Left ventricle myocardium inferior (tissue), 1 donor: ENCODE measurements around the gene PPP1R9B. TPM values are rescaled to one million over a fixed set of nuclear protein-coding genes. Genes with fewer than 3 reads are reported as not detected.

Experiments used
- DNase-seq: peaks from one replicate; pipeline ENCODE4 v3.0.0-alpha.2; 2020
- H3K27ac ChIP-seq: fragments of 200-600 bp; replicated peaks from 2 replicates; pipeline ENCODE4 v1.8.0; 2021
- H3K27me3 ChIP-seq: fragments of 200-600 bp; 2 replicates; pipeline ENCODE4 v1.8.0; 2021; ENCODE audit warnings: low read depth
- H3K36me3 ChIP-seq: fragments of 200-600 bp; 2 replicates; pipeline ENCODE4 v1.8.0; 2021
- H3K4me1 ChIP-seq: fragments of 200-600 bp; 2 replicates; pipeline ENCODE4 v1.8.0; 2021
- H3K4me3 ChIP-seq: fragments of 200-600 bp; 2 replicates; pipeline ENCODE4 v1.8.0; 2021; ENCODE audit warnings: mild to moderate bottlenecking, moderate library complexity
- H3K9me3 ChIP-seq: fragments of 200-600 bp; replicated peaks from 2 replicates; pipeline ENCODE4 v1.8.0; 2021
- CTCF ChIP-seq: fragments of 200-600 bp; IDR thresholded peaks from 2 replicates; pipeline ENCODE4 v1.8.0; 2021; ENCODE audit warnings: antibody characterized with exemption, mild to moderate bottlenecking, borderline replicate concordance
- intact Hi-C: fragments of 100-400 bp; cut with micrococcal nuclease; formaldehyde crosslinking; loops from one replicate; pipeline ENCODE4 v1.11.0; 2022
- total RNA-seq: library from RNA; stranded (reverse); fragmentation: NEBNext Ultra II Directional; extraction: Animal tissue kit (Norgen Biotek cat#: 25700); gene quantifications from one replicate; pipeline ENCODE4 v1.2.1, GENCODE V29; 2021
- donor health status: DM: no; HTN: yes; CAD: no; lungs with severe emphysema.

The PPP1R9B gene
- total RNA-seq, 1 donor from 2014 or later, result 33.0 TPM

GRCh38 chr17:50168319-50168718 lies 17.8 kb upstream of the PPP1R9B start:
- H3K4me3 ChIP-seq, result peak overlapping the region; percentile 69
- intact Hi-C loops, result loop anchor here (10.0 kb wide), 1 partner anchor 74 kb away; the partner anchor contains the start of gene PDK2
- H3K27ac ChIP-seq, result peak overlapping the region; percentile 52
- no peaks in the 10 kb centered on the region for H3K9me3 ChIP-seq
- H3K4me1 ChIP-seq, result peaks cover 82% of the 10 kb centered on the region
- TF ChIP-seq CTCF, result no peak
- no peak for DNase-seq
- no peaks in the 10 kb centered on the region for H3K36me3 ChIP-seq
- no peaks in the 10 kb centered on the region for H3K27me3 ChIP-seq

DNA sequence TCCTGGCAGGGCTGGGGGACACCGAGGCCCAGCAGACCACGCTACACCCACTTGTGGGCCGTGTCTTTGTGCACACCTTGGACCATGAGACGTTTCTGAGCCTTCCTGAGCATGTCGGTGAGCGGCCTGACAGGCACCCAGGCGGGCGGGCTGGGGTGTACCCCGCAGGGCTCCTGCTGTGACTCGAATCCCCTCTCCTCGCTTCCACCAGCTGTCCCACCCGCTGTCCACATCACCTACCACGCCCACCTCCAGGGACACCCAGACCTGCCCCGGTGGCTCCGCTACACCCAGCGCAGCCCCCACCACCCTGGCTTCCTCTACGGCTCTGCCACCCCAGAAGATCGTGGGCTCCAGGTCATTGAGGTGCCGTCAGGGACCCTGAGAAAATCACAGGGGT lies 16.9 kb upstream of the PPP1R9B start:
- intact Hi-C loops, result loop anchor here (10.0 kb wide), 1 partner anchor 73 kb away; the partner anchor contains the start of gene PDK2
- Histone ChIP-seq H3K27me3 (no peaks in the 10 kb centered on the region), H3K36me3 (no peaks in the 10 kb centered on the region), H3K27ac (peak overlapping the region; percentile 52), H3K9me3 (no peaks in the 10 kb centered on the region), H3K4me1 (peaks cover 74% of the 10 kb centered on the region), H3K4me3 (peak overlapping the region; percentile 69)
- DNase-seq, result no peak
- TF ChIP-seq CTCF, result no peak

DNA sequence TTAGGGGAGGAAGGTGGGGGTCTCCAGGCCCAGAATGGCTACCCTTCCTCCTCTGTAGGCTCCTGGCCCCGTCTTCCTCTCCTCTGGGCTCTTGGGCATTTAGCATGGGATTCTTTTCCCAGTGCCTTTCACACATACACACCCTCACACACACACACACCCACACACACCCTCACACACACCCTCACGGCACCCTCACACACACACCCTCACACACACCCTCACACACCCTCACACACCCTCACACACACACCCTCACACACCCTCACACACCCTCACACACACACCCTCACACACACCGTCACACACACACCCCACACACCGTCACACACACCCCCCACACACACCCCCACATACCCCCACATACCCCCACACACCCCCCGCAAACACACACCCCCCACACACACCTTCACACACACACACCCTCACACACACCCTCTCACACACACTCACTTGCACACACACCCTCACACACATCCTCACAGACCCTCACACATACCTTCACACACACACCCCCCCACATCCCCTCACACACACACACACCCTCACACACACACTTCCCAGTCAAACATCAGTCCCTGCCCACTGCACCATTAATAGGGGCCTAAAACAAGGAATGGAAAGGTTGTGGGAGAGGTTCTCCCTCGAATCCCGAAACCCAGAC lies 16.2 kb upstream of the PPP1R9B start:
- Histone ChIP-seq H3K36me3 (no peaks in the 10 kb centered on the region), H3K27ac (peak overlapping the region; percentile 96), H3K4me1 (peaks cover 74% of the 10 kb centered on the region), H3K27me3 (no peaks in the 10 kb centered on the region), H3K4me3 (peak overlapping the region; percentile 69), H3K9me3 (no peaks in the 10 kb centered on the region)
- intact Hi-C loops, result loop anchor here (10.0 kb wide), 1 partner anchor 72 kb away; the partner anchor contains the start of gene PDK2
- DNase-seq, result no peak
- no peak for TF ChIP-seq CTCF

- Histone ChIP-seq H3K4me3 (peak within 1 kb of the TSS; percentile 69), H3K36me3 (no peaks in the 10 kb centered on the region), H3K9me3 (no peaks in the 10 kb centered on the region), H3K27ac (peak within 1 kb of the TSS; percentile 96), H3K4me1 (peaks cover 74% of the 10 kb centered on the region), H3K27me3 (no peaks in the 10 kb centered on the region)
- intact Hi-C loops, result loop anchor here (10.0 kb wide), 1 partner anchor 71 kb away; the partner anchor contains the start of gene PDK2
- peak; percentile 63 for DNase-seq
- peak; percentile 17 for TF ChIP-seq CTCF
Observed at GRCh38 chr17:50165867-50166517, 15.5 kb upstream of the PPP1R9B start, which contains the start of gene SGCA. TSS of gene SGCA (plus strand) at chr17:50166005. CDS start at chr17:50166041, 36 bp downstream.

DNA sequence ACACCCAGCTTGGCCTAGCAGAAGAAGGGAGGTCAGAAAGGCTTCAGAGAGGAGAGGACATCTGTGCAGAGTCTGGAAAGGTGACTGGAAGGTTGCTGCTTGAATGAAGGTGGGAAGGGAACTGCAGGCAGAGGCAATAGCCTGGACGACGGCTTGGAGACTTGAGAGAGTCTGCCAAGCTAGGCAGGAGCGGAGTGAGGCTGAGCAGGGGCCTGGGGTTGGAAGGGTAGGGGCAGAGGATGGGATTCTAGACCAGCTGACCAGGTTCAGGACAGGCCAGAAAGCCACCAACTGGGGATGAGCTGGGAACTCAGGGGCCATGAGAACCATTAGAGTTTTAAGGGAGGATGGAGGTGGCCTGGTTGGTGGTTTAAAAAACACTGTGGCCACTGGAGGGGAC lies 15.0 kb upstream of the PPP1R9B start:
- peak overlapping the region; percentile 96 for H3K27ac ChIP-seq
- H3K36me3 ChIP-seq, result no peaks in the 10 kb centered on the region
- H3K9me3 ChIP-seq, result no peaks in the 10 kb centered on the region
- no peak for TF ChIP-seq CTCF
- no peak for DNase-seq
- H3K27me3 ChIP-seq, result no peaks in the 10 kb centered on the region
- peak overlapping the region; percentile 69 for H3K4me3 ChIP-seq
- intact Hi-C loops, result loop anchor here (10.0 kb wide), 1 partner anchor 71 kb away; the partner anchor contains the start of gene PDK2
- peaks cover 73% of the 10 kb centered on the region for H3K4me1 ChIP-seq
